NCI-H146 (cell line): ENCODE data around the gene METTL26.

Source experiments
- DNase-seq: peaks from one replicate; lab custom pipeline; 2025; lab: John Stamatoyannopoulos, UW

Gene METTL26

DNA sequence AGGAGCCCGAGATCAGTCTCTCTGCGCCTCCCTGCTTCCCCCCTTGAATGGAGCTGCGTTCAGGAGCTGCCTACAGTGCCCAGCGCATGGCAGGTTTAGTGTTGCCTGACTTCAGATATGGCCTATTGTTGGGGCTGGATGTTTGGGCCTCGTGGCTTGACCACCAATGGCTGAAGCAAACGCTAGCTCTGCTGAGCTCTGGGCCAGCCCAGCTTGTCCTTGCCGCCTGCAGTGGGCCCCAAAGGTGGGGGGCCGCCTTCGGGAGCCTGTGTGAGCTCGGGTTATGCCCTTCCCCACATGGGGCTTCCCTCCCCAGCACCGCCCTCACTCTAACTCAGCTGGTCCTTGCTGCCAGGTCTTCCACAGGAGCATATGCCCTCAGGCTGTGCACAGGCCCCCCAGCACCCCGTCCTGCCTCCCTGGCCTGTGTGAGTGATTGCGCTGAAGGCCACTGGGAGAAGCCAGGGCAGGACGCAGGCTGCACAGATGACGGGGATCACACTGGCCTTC, 2.0 kb upstream of the METTL26 start:
- no peak for DNase-seq

DNA sequence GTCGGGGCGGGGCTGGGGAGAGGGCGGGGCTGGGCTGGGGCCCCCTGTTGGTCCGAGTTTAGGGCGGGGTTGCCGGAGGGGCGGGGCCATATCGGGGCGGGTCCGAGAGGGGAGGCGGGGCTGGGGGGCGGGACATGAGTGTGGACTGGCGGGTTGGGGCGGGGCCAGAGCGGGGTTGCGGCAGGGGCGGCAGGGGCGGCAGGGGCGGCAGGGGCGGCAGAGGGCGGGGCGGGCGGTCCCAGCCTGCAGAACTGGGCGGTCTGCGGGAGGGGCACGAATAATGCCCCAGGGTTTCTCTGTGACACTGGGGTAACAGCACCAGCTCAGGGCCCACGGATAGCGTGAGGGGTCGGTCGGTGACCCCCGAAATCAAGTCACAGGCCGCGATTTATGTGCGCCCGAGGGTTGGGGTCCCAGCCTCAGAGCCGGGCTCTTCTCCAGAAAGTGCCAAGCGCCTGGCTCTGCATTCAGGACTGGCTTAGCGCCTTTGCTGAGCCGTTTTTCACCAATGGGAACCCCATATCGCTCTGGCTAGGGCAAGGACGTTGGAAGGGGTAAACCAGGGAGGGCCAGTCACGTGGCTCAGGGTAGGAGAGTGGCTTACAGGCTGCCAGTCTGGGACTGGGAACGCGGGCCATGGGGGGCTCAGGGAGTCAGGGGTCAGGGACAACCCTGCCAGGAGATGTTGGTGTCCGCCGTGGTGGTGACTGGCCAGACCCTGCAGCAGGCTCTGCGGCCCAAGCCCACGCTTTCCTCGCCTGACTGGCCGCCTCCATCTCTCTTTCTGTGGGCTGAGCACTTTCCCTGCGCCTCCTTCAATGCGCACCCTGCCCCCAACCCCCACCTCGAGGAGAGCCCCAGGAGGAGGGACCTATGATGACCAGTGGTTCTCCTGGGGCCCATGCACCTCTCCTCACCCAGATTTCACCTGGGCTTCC, 1.2 kb upstream of the METTL26 start:
- DNase-seq: peak; percentile 55

- DNase-seq: peak; percentile 46
These were observed 416 bp downstream of the METTL26 start for GRCh38 chr16:635573-636205.

DNA sequence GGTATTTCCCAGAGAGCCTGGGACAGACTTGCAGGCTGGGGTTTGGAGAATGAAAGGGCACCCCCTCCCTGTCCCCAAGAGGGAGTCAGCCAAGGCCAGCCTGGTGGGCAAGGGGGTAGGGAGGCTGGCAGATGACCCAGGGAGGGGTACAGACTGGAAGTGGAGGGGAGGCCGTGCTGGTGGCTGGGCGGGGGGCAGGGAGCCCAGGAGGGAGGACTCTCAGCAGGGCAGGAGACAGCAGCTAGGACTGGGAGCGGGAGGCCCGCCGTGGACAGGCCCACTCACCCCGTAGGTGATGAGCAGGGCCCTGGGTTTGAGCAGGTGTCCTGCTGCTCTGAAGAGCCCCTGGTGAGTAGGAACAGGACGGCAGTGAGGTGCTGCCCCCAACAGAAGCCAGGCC, 1.1 kb downstream of the METTL26 start:
- DNase-seq: no peak

DNA sequence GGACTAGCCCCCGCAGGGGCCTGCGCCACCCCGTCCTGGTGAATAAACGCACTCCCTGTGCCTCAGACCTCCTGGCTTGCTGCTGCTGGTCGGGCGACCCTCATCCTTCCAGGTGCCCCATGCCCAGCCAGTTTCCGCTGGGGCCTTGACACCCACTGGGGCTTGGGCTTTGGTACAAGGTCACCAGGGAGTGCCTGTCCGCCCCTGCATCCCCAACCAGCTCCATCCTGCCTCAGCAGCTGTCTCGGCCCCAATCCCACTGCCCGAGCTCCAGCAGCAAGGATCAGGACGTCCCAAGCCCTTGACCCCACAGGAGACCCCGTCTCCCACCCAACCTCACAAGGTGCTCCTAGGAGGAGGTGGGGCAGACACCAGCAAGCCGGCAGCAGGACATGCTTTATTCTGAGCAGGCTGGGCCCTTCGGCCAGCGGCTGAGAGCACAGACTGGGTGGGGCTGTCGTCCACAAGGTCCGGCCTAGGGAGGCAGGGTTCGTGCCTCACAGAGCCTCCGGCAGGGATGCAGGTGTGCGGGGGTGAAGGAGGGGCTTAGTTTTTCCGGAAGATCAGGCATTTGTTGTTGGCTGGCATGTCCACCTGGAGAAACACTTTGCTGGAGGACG, 1.9 kb downstream of the METTL26 start:
- no peak for DNase-seq

GRCh38 chr16:633336-634050, 2.6 kb downstream of the METTL26 start:
- no peak for DNase-seq

GRCh38 chr16:632486-633335, 3.4 kb downstream of the METTL26 start:
- no peak for DNase-seq

GRCh38 chr16:631808-632358, 4.2 kb downstream of the METTL26 start:
- no peak for DNase-seq

DNA sequence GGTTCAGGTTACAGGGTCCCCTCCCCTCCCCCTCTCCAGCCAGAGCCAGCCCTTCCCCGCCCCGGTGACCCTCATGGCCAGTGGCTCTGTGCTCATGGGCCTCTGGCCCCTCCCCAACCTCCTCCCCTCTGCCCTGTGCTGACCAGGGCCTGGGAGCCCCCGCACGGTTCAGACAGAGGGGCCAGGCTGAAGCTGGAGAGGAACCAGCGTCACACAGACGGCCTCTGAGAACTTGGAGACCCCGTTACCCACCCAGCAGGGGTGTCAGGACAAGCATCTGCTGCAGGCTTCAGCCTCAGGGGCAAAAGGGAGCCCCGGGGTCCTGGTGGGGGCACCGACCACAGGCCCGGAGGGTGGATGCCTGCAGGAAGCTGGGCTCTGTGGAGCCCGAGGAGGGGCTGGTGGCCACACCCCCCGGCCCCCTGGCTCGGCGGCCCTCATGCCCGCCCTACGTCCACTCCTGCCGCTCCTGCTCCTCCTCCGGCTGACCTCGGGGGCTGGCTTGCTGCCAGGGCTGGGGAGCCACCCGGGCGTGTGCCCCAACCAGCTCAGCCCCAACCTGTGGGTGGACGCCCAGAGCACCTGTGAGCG, 5.2 kb downstream of the METTL26 start, which contains the start of gene WFIKKN1:
WFIKKN1 (plus strand) TSS at position 171 of the 591 bp plus-strand sequence; CDS start at position 440, 269 bp downstream.
- DNase-seq: peak; percentile 55

- DNase-seq: no peak
These were observed 5.8 kb downstream of the METTL26 start for GRCh38 chr16:630249-630814.

GRCh38 chr16:629833-630248, 6.3 kb downstream of the METTL26 start:
- DNase-seq: no peak

DNA sequence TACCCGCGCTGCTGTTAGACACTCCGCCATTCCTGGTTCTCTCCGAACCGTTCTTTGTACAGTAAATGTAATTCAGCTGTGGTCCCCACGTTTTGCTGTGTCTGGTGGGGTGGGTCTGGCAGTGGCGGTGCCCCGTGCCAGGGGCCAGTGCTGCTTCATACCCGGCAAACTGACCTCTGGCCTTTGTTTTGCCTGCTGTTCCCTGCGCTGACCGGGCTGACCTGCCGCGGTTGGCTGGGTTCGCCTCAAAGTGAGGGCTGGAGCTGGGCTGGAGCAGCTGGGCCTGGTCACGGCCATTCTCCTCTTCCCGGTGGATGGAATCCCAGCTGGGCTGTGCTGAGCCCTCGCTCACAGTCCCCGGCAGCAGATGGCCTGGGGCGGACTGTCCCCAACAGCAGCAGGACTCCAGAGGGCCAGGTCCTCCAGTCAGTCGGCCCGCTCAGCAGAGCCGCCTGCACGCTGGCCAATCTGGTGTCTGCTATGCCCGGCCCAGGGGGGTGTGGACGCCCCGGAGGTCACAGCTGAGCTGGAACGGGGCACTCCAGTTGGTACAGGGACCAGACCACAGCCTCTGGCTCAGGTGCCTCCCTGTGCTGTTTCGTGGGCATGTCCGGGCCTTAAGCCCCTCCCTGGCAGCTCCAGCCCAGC, 6.8 kb downstream of the METTL26 start:
- DNase-seq: no peak

DNA sequence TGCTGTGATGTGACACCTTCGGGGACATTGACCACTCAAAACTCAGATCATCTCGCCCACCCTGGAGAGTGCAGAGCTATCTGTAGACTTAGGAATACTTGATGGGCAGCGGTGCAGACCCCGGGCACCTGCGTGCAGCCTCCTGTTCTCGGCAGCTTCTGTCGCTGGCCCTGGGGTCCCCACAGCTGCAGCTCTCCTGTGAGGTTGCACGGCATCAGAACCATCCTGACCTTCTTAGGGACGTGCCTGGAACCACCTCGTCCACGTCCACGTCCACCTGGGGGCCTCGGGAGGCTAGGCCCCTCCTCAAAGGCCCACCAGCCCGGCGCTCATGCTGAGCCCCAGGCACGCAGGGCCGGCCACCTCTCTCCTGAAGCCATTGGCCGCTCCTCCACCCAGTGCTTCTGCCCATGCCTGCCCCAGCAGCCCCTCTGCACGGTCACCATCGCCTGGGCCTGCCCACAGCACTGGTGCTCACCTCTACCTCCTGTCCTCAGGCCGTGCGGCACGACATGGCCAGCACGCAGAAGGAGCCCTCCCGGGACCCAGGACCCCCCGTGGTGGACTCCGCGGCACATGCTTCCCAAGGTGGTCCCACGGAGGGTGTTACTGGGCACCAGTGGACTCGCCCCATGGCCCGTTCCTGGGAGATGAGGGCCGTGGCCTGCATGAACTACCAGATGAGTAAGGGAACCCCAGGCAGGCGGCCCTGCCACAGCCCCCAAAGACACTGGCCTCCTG, 7.6 kb downstream of the METTL26 start:
- no peak for DNase-seq

DNA sequence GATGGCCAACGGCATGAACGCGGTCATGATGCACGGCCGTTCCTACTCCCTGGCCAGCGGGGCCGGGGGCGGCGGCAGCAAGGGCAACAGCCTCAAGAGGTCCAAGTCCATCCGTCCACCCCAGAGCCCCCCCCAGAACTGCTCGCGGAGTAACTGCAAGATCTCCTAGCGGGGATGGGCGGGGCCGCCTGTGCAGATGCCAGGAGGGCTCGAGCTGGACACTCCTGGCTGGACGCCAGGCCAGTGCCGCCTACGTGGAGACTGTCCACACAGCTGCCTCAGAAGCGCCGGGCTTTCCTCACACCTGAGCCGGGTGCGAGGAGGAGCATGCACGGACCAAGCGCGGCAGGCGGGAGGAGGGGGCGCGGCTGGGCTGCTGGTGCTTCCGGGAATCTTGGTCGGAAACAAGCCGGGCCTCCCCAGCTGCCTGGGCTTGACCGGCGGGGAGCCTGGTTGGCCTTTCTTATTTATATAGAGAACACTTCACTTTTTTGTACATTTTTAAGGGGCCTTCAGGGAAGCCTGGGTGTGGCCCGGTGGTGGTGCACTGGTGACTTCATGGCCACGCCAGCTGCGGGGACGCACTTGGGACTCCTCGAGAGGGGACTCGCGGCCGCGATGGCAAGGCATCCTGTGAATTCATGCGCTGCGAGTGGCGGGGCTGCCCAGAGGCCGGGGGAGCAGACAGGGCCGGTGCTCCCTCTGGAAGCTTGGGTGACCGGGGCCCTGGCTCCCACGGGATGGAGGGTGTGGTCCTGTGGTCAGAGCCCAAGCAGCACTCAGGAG, 8.5 kb downstream of the METTL26 start:
- DNase-seq: no peak

GRCh38 chr16:626787-627453, 9.2 kb downstream of the METTL26 start:
- DNase-seq: no peak

DNA sequence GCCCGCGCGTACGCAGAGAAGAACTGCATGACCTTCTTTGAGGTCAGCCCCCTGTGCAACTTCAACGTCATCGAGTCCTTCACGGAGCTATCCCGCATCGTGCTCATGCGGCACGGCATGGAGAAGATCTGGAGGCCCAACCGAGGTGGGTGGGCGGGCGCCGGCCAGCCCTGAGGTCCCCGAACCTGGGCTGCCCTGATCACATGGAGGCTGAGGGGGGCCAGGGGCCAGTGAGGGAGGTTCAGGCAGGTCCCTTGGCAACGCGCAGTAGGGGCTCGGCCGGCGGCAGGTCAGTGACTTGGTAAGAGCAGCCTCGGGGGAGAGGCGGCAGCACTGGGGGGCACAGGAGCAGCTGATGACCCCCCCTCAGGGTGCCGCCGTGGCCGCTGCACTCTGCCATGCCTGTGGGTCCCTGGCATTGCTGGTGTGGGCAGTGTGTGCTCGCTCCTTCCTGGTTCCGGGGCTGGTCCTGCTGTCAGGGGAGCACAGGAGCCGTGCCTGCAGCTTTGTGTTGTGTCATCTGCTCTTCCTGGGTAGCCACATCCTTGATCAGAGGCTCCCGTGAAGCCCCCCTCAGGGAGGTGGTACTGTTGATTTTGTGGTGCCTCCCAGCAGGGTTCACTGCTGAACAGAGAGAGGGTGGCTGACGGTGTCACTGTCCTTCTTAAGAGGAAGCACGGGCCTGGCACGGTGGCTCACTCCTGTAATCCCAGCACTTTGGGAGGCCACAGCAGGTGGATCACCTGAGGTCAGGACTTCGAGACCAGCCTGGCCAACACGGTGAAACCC, 9.9 kb downstream of the METTL26 start:
- no peak for DNase-seq
